B cell (primary cell): ENCODE measurements around the gene SRRD. TPM values are rescaled to one million over a fixed set of nuclear protein-coding genes. Genes with fewer than 3 reads are reported as not detected.

Experiments used
- ATAC-seq: fragments of 200-7000 bp; cut with Tn5 transposase; one replicate; pipeline ENCODE4 v1.10.0; 2021; ENCODE audit warnings: low read depth, mild to moderate bottlenecking, moderate number of reproducible peaks, moderate library complexity
- CTCF ChIA-PET: fragments of 350-600 bp; sonication (Branson Sonifier 250); formaldehyde crosslinking; loops from one replicate; lab custom pipeline; 2021; ENCODE audit warnings: antibody characterized with exemption, inconsistent platforms; lab: Charles Lee
- POLR2A ChIA-PET: fragments of 350-600 bp; sonication (Branson Sonifier 250); formaldehyde crosslinking; loops from one replicate; lab custom pipeline; 2021; ENCODE audit warnings: antibody characterized with exemption; lab: Charles Lee
- DNase-seq: peaks from one replicate; pipeline ENCODE4 v3.0.0; 2013
- H2AFZ ChIP-seq: 2 replicates; pipeline ENCODE4 v1.6.1; 2012; ENCODE audit warnings: mild to moderate bottlenecking, low read depth, low read length; ENCODE audit not compliant: insufficient read depth, poor library complexity, severe bottlenecking
- H3K27ac ChIP-seq, 2 donors: 1 replicate in 1 of 2; 2 replicates in 1 of 2; pipeline ENCODE4 v1.5.1; 2012 to 2013; ENCODE audit warnings: low read length in 2 of 2, mild to moderate bottlenecking in 2 of 2, moderate library complexity in 1 of 2
- H3K27me3 ChIP-seq, 4 experiments: fragments of 200-600 bp in 1 of 4; sonication (generic) in 1 of 4; replicated peaks in 1 of 4; 1 replicate in 2 of 4; 2 replicates in 2 of 4; pipeline versions ENCODE4 v1.6.1 to v1.7.0; 2013 to 2016; ENCODE audit warnings: low read length in 3 of 4, mild to moderate bottlenecking in 2 of 4, mixed read lengths in 1 of 4, moderate library complexity in 1 of 4; ENCODE audit not compliant: insufficient read depth in 4 of 4, control insufficient read depth in 3 of 4; ENCODE audit errors: control extremely low read depth in 1 of 4
- H3K36me3 ChIP-seq, 2 experiments: replicated peaks in 1 of 2; 1 replicate in 1 of 2; 2 replicates in 1 of 2; pipeline versions ENCODE4 v1.6.1 to v1.7.1; 2013; ENCODE audit warnings: low read length in 1 of 2; ENCODE audit not compliant: insufficient read depth in 2 of 2, control insufficient read depth in 1 of 2; ENCODE audit errors: control extremely low read depth in 1 of 2, extremely low read depth in 1 of 2
- H3K4me1 ChIP-seq, 2 donors: fragments of 200-600 bp in 1 of 2; sonication (generic) in 1 of 2; 1 replicate in 1 of 2; 2 replicates in 1 of 2; pipeline versions ENCODE4 v1.5.1 to v1.6.1; 2013 to 2017; ENCODE audit warnings: low read length in 2 of 2; ENCODE audit not compliant: control insufficient read depth in 2 of 2, insufficient read depth in 2 of 2
- H3K4me2 ChIP-seq: replicated peaks from 2 replicates; pipeline ENCODE3; 2012; ENCODE audit warnings: mild to moderate bottlenecking, low read depth, low read length; ENCODE audit not compliant: poor library complexity, severe bottlenecking
- H3K4me3 ChIP-seq, 5 experiments: fragments of 200-600 bp in 1 of 5; sonication (generic) in 1 of 5; 1 replicate in 3 of 5; 2 replicates in 2 of 5; pipeline versions ENCODE4 v1.5.1 to v1.7.0; 2011 to 2016; ENCODE audit warnings: low read length in 4 of 5, mild to moderate bottlenecking in 4 of 5, low read depth in 2 of 5, control low read depth in 1 of 5, moderate library complexity in 1 of 5; ENCODE audit not compliant: insufficient read depth in 1 of 5; ENCODE audit errors: control extremely low read depth in 1 of 5, extremely low read depth in 1 of 5
- H3K79me2 ChIP-seq: fragments of 200-600 bp; sonication (generic); one replicate; pipeline ENCODE4 v1.6.0; 2016; ENCODE audit warnings: low read length; ENCODE audit not compliant: control insufficient read depth, insufficient read depth
- H3K9ac ChIP-seq: fragments of 200-600 bp; sonication (generic); 2 replicates; pipeline ENCODE4 v1.6.1; 2017; ENCODE audit warnings: mild to moderate bottlenecking, low read length, moderate library complexity
- H3K9me3 ChIP-seq, 3 donors: one replicate each; pipeline versions ENCODE4 v1.6.1 to v1.7.1; 2013; ENCODE audit warnings: low read length in 2 of 3; ENCODE audit not compliant: control insufficient read depth in 2 of 3, insufficient read depth in 1 of 3; ENCODE audit errors: control extremely low read depth in 1 of 3
- H4K20me1 ChIP-seq: 2 replicates; pipeline ENCODE4 v1.6.0; 2012; ENCODE audit warnings: mild to moderate bottlenecking, low read length; ENCODE audit not compliant: insufficient read depth, control insufficient read depth, poor library complexity, severe bottlenecking
- H3K27ac Mint-ChIP-seq: one replicate; pipeline ENCODE4 v1.8.0; 2021; ENCODE audit warnings: mixed read lengths
- H3K27me3 Mint-ChIP-seq: one replicate; pipeline ENCODE4 v1.8.0; 2021; ENCODE audit warnings: mixed read lengths
- H3K4me1 Mint-ChIP-seq: one replicate; pipeline ENCODE4 v1.8.0; 2021; ENCODE audit warnings: mixed read lengths
- H3K4me3 Mint-ChIP-seq: one replicate; pipeline ENCODE4 v1.8.0; 2021; ENCODE audit warnings: mixed read lengths
- H3K9me3 Mint-ChIP-seq: one replicate; pipeline ENCODE4 v1.8.0; 2022; ENCODE audit warnings: mixed read lengths; ENCODE audit not compliant: insufficient read depth
- CTCF ChIP-seq: fragments of 200-600 bp; IDR thresholded peaks from one replicate; pipeline ENCODE4 v1.8.0; 2022; ENCODE audit warnings: antibody characterized with exemption, mild to moderate bottlenecking
- EZH2 ChIP-seq: IDR thresholded peaks from 2 replicates; pipeline ENCODE4 v1.6.1; 2012; ENCODE audit warnings: borderline replicate concordance, low read depth, mild to moderate bottlenecking, moderate library complexity, low read length; ENCODE audit not compliant: insufficient read depth, poor library complexity, severe bottlenecking
- WGBS: methylation state at CpG from one replicate; pipeline ENCODE4 v1.1.5; 2013; ENCODE audit warnings: missing lambda C conversion rate; ENCODE audit not compliant: insufficient coverage; 5-methylcytosine and 5-hydroxymethylcytosine counted together
- intact Hi-C: fragments of 100-400 bp; cut with micrococcal nuclease; formaldehyde crosslinking; loops from one replicate; pipeline ENCODE4 v1.10.0; 2022
- polyA plus RNA-seq: library from polyadenylated mRNA; depleted of rRNA; stranded (reverse); fragments of >200 nt; gene quantifications from 2 replicates; pipeline ENCODE4 v1.2.3, GENCODE V29; 2012
- total RNA-seq, 2 donors: library from RNA; stranded (reverse); fragments of 120-200 nt in 1 of 2; gene quantifications; 1 replicate in 1 of 2; 2 replicates in 1 of 2; pipeline versions ENCODE4 v1.2.3 to v1.2.4, GENCODE V29; 2013 to 2022

SRRD gene
- total and polyA plus RNA-seq, 2 donors (not counting 1 experiment from before 2014, with no cell fraction given) = 7.8 to 19.2 TPM

GRCh38 chr22:26529345-26529744, 45.7 kb downstream of the SRRD start:
- ChIA-PET CTCF (no interaction called here), POLR2A (no interaction called here)
- WGBS = no CpG with 5 or more reads among the region's 2 CpGs
- no peak overlapping the region for H3K4me3 Mint-ChIP-seq
- no peak for TF ChIP-seq CTCF
- no peak for TF ChIP-seq EZH2
- H3K4me1 ChIP-seq = peaks cover 12 to 19% of the 10 kb centered on the region in 2 donors
- H3K27me3 Mint-ChIP-seq = no peaks in the 10 kb centered on the region
- H4K20me1 ChIP-seq = no peaks in the 10 kb centered on the region
- peaks cover 14% of the 10 kb centered on the region for H3K4me1 Mint-ChIP-seq
- H3K9ac ChIP-seq = no peak overlapping the region
- H3K9me3 ChIP-seq = no peaks in the 10 kb centered on the region
- H3K27me3 ChIP-seq = no peaks in the 10 kb centered on the region
- no peak overlapping the region for H3K27ac Mint-ChIP-seq
- peaks cover 8 to 39% of the 10 kb centered on the region in 2 experiments for H3K36me3 ChIP-seq
- H2AFZ ChIP-seq = no peak overlapping the region
- intact Hi-C loops = no loop called here
- no peak overlapping the region for H3K27ac ChIP-seq
- no peak overlapping the region for H3K4me3 ChIP-seq
- H3K4me2 ChIP-seq = no peak overlapping the region
- DNase-seq (no peak), ATAC-seq (no peak)
- no peaks in the 10 kb centered on the region for H3K79me2 ChIP-seq
- no peaks in the 10 kb centered on the region for H3K9me3 Mint-ChIP-seq

- Histone ChIP-seq H3K27ac (peak overlapping the region; percentile 81 to 90), H3K4me2 (peak overlapping the region; percentile 72)
- H3K27ac Mint-ChIP-seq = peak overlapping the region; percentile 77
Measured at GRCh38 chr22:26534171-26534855, 50.6 kb downstream of the SRRD start.

More at GRCh38 chr22:26534171-26534855, 50.6 kb downstream of the SRRD start:
- H3K79me2 ChIP-seq = no peaks in the 10 kb centered on the region
- H3K9me3 ChIP-seq = peaks cover 0 to 3% (median 0%) of the 10 kb centered on the region in 3 donors
- DNase-seq = no peak
- no peaks in the 10 kb centered on the region for H3K27me3 ChIP-seq
- Mint-ChIP-seq H3K9me3 (no peaks in the 10 kb centered on the region), H3K27me3 (no peaks in the 10 kb centered on the region), H3K4me3 (peak overlapping the region; percentile 55), H3K4me1 (peaks cover 44% of the 10 kb centered on the region)
- intact Hi-C loops = no loop called here
- H3K9ac ChIP-seq = no peak overlapping the region
- no peak for TF ChIP-seq EZH2
- TF ChIP-seq CTCF = no peak
- H4K20me1 ChIP-seq = no peaks in the 10 kb centered on the region
- H3K4me1 ChIP-seq = peaks cover 32 to 44% of the 10 kb centered on the region in 2 donors
- ATAC-seq = no peak
- CTCF ChIA-PET = interaction anchor here (0.8 to 3.3 kb wide), 4 partner anchors 22 to 110 kb away, joined by 4 to 13 read pairs (median 6); partner anchors contain the start of gene TFIP11
- H3K36me3 ChIP-seq = peaks cover 0 to 17% of the 10 kb centered on the region in 2 experiments
- 86% methylated on average over 4 of the region's 7 CpGs for WGBS
- peak overlapping the region; percentile 40 for H2AFZ ChIP-seq
- POLR2A ChIA-PET = interaction anchor here (1.2 to 1.9 kb wide), 2 partner anchors 22 to 54 kb away, joined by 3 to 6 read pairs; partner anchors contain the start of gene TFIP11
- H3K4me3 ChIP-seq = no peak overlapping the region
